Panc1 (cell line): ENCODE data around the gene RNF213. TPM values are rescaled to one million over a fixed set of nuclear protein-coding genes. Genes with fewer than 3 reads are reported as not detected.

Source experiments
- ATAC-seq: fragments of 200-7000 bp; cut with Tn5 transposase; 2 replicates; pipeline ENCODE4 v1.9.1; 2020; ENCODE audit warnings: mild to moderate bottlenecking, moderate library complexity
- BruUV-seq: library from RNA; stranded (reverse); fragments of 400-500 nt; replicated peaks from 2 replicates; lab custom pipeline; 2021; lab: Mats Ljungman, UMichigan
- CTCF ChIA-PET: fragments of 300-600 bp; sonication (Branson Sonifier 250); formaldehyde crosslinking; loops from one replicate; lab custom pipeline; 2022; ENCODE audit warnings: antibody characterized with exemption; lab: Charles Lee
- POLR2A ChIA-PET: fragments of 300-600 bp; sonication (Branson Sonifier 250); formaldehyde crosslinking; loops from one replicate; lab custom pipeline; 2022; ENCODE audit warnings: antibody characterized with exemption; lab: Charles Lee
- DNase-seq: peaks from one replicate; pipeline ENCODE4 v3.0.0-alpha.2; 2010; ENCODE audit warnings: low read depth, low spot score
- H3K27ac ChIP-seq: 2 replicates; pipeline ENCODE4 v1.5.1; 2011; ENCODE audit warnings: mild to moderate bottlenecking, low read length, inconsistent platforms
- H3K27me3 ChIP-seq: fragments of 200-500 bp; sonication (Bioruptor generic); 2 replicates; pipeline ENCODE4 v1.6.0; 2014; ENCODE audit warnings: low read length, inconsistent platforms; ENCODE audit not compliant: control insufficient read depth, insufficient read depth
- H3K36me3 ChIP-seq: fragments of 200-500 bp; sonication (Bioruptor generic); 2 replicates; pipeline ENCODE4 v1.5.1; 2014; ENCODE audit warnings: inconsistent platforms, mild to moderate bottlenecking, low read length, moderate library complexity; ENCODE audit not compliant: control insufficient read depth, insufficient read depth
- H3K4me1 ChIP-seq: 2 replicates; pipeline ENCODE4 v1.5.1; 2011; ENCODE audit warnings: inconsistent platforms, mild to moderate bottlenecking, low read length, moderate library complexity; ENCODE audit not compliant: control insufficient read depth, insufficient read depth
- H3K4me3 ChIP-seq, 2 experiments: 2 replicates each; pipeline ENCODE4 v1.5.1; 2011 to 2012; ENCODE audit warnings: low read depth in 2 of 2, low read length in 2 of 2, mild to moderate bottlenecking in 2 of 2, inconsistent platforms in 1 of 2, moderate library complexity in 1 of 2
- H3K9me3 ChIP-seq: fragments of 200-500 bp; sonication (Bioruptor generic); 2 replicates; pipeline ENCODE4 v1.5.1; 2014; ENCODE audit warnings: low read depth, mild to moderate bottlenecking, inconsistent platforms, low read length, moderate library complexity; ENCODE audit not compliant: control insufficient read depth, insufficient read depth
- POLR2AphosphoS5 ChIP-seq: IDR thresholded peaks from 2 replicates; pipeline ENCODE4 v1.6.1; 2012; ENCODE audit warnings: mild to moderate bottlenecking, low read depth, low read length, moderate library complexity
- SIN3A ChIP-seq: IDR thresholded peaks from 2 replicates; pipeline ENCODE4 v1.6.1; 2012; ENCODE audit warnings: low read depth, mild to moderate bottlenecking, low read length, moderate library complexity, borderline replicate concordance; ENCODE audit not compliant: insufficient read depth
- TCF7L2 ChIP-seq: IDR thresholded peaks from 2 replicates; pipeline ENCODE4 v1.6.1; 2011; ENCODE audit warnings: mild to moderate bottlenecking, low read depth, low read length, inconsistent platforms
- in situ Hi-C: cut with HindIII; loops from 2 replicates; pipeline ENCODE4 v1.10.0; 2016; ENCODE audit warnings: low sequenced_read_pairs, low pct_unique_long_range_greater_than_20kb
- intact Hi-C: fragments of 100-400 bp; cut with micrococcal nuclease; formaldehyde crosslinking; loops from one replicate; pipeline ENCODE4 v1.10.0; 2022; ENCODE audit not compliant: unreplicated experiment
- total RNA-seq: library from RNA; stranded (reverse); gene quantifications from one replicate; pipeline ENCODE4 v1.2.1, GENCODE V29; 2021; ENCODE audit not compliant: unreplicated experiment
- TF ChIP-seq, protein P1 (sequence below): fragments of 450-650 bp; IDR thresholded peaks from 2 replicates; pipeline ENCODE4 v1.5.1; 2017; ENCODE audit warnings: mild to moderate bottlenecking
- TF ChIP-seq, protein P2 (sequence below), 2 experiments: IDR thresholded peaks; 2 replicates each; pipeline ENCODE4 v1.6.1; 2011 to 2012; ENCODE audit warnings: low read depth in 2 of 2, control low read depth in 1 of 2, low read length in 1 of 2, mild to moderate bottlenecking in 1 of 2, moderate library complexity in 1 of 2; ENCODE audit not compliant: insufficient read depth in 1 of 2

The RNF213 gene
- total RNA-seq, 1 experiment from 2014 or later: 230 TPM

DNA sequence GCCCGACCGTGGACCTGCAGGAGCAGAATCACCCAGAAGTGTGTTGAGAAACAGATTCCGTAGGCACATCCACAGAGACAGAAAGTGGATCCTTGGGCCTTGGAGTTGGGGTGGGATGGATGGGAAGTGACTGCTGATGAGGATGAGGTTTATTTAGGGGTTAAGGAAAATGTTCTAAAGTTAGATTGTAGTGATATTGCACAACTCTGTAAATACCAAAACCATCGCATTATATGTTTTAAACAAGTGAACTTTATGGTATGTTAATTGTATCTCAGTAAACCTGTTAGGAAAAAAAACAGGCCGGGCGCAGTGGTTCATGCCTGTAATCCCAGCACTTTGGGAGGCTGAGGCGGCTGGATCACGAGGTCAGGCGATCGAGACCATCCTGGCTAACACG, 157.9 kb downstream of the RNF213 start:
- H3K4me1 ChIP-seq: peaks cover 7% of the 10 kb centered on the region; the same call in 1 of the 2 replicates
- no peak for ATAC-seq
- POLR2A ChIA-PET: no interaction called here
- TF ChIP-seq, protein P1, sequence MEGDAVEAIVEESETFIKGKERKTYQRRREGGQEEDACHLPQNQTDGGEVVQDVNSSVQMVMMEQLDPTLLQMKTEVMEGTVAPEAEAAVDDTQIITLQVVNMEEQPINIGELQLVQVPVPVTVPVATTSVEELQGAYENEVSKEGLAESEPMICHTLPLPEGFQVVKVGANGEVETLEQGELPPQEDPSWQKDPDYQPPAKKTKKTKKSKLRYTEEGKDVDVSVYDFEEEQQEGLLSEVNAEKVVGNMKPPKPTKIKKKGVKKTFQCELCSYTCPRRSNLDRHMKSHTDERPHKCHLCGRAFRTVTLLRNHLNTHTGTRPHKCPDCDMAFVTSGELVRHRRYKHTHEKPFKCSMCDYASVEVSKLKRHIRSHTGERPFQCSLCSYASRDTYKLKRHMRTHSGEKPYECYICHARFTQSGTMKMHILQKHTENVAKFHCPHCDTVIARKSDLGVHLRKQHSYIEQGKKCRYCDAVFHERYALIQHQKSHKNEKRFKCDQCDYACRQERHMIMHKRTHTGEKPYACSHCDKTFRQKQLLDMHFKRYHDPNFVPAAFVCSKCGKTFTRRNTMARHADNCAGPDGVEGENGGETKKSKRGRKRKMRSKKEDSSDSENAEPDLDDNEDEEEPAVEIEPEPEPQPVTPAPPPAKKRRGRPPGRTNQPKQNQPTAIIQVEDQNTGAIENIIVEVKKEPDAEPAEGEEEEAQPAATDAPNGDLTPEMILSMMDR: no peak
- TF ChIP-seq TCF7L2: no peak
- no peak for TF ChIP-seq SIN3A
- TF ChIP-seq POLR2AphosphoS5: no peak
- TF ChIP-seq, protein P2, sequence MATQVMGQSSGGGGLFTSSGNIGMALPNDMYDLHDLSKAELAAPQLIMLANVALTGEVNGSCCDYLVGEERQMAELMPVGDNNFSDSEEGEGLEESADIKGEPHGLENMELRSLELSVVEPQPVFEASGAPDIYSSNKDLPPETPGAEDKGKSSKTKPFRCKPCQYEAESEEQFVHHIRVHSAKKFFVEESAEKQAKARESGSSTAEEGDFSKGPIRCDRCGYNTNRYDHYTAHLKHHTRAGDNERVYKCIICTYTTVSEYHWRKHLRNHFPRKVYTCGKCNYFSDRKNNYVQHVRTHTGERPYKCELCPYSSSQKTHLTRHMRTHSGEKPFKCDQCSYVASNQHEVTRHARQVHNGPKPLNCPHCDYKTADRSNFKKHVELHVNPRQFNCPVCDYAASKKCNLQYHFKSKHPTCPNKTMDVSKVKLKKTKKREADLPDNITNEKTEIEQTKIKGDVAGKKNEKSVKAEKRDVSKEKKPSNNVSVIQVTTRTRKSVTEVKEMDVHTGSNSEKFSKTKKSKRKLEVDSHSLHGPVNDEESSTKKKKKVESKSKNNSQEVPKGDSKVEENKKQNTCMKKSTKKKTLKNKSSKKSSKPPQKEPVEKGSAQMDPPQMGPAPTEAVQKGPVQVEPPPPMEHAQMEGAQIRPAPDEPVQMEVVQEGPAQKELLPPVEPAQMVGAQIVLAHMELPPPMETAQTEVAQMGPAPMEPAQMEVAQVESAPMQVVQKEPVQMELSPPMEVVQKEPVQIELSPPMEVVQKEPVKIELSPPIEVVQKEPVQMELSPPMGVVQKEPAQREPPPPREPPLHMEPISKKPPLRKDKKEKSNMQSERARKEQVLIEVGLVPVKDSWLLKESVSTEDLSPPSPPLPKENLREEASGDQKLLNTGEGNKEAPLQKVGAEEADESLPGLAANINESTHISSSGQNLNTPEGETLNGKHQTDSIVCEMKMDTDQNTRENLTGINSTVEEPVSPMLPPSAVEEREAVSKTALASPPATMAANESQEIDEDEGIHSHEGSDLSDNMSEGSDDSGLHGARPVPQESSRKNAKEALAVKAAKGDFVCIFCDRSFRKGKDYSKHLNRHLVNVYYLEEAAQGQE (IDR thresholded peaks at IDR 0.05; ENCODE audit: insufficient read depth in 1 of 2, low read depth in 2 of 2, low read length in 1 of 2): no peak
- in situ Hi-C loops: no loop called here
- intact Hi-C loops: no loop called here
- no peak overlapping the region for H3K4me3 ChIP-seq
- no peak overlapping the region for H3K27ac ChIP-seq
- BruUV-seq: no TSS peak
- H3K9me3 ChIP-seq: no peaks in the 10 kb centered on the region
- CTCF ChIA-PET: no interaction called here
- no peaks in the 10 kb centered on the region for H3K27me3 ChIP-seq
- no peak for DNase-seq
- H3K36me3 ChIP-seq: no peaks in the 10 kb centered on the region; the same call in 1 of the 2 replicates

DNA sequence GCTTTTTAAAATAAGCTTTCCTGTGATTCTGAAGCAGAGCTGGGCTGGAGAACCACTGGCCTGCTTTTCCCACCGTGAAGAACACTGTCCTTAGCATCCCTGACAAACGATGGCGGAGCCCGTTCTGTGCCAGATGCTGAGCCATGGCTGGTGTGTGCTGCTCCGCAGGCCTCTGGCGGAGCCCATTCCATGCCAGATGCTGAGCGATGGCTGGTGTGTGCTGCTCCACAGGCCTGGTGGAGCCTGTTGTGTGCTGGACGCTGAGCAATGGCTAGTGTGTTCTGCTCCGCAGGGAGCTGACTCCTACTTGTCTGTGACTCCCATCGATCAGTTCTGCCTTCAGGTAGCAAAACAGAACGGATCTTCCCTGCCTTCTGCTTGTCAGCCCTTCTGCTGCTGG, 158.6 kb downstream of the RNF213 start:
- DNase-seq (no peak), ATAC-seq (no peak)
- ChIA-PET CTCF (interaction anchor here (0.7 kb wide), 1 partner anchor 447 kb away, joined by 5 read pairs; no protein-coding TSS in a partner anchor), POLR2A (interaction anchor here (0.6 kb wide), 1 partner anchor 380 kb away, joined by 7 read pairs; no protein-coding TSS in a partner anchor)
- no peak for TF ChIP-seq POLR2AphosphoS5
- no peak for TF ChIP-seq TCF7L2
- TF ChIP-seq, protein P2 (IDR thresholded peaks at IDR 0.05; ENCODE audit: insufficient read depth in 1 of 2, low read depth in 2 of 2, low read length in 1 of 2): no peak
- TF ChIP-seq, protein P1: no peak
- no peak for TF ChIP-seq SIN3A
- intact Hi-C loops (no loop called here), in situ Hi-C loops (no loop called here)
- Histone ChIP-seq H3K4me1 (peaks cover 5% of the 10 kb centered on the region; the same call in 1 of the 2 replicates), H3K36me3 (no peaks in the 10 kb centered on the region; the same call in 1 of the 2 replicates), H3K27ac (no peak overlapping the region), H3K27me3 (no peaks in the 10 kb centered on the region), H3K9me3 (no peaks in the 10 kb centered on the region), H3K4me3 (no peak overlapping the region)
- BruUV-seq: no TSS peak
